HG02981 (cell line): ENCODE results near the gene ENOSF1.

Experiments
- ATAC-seq: cut with Tn5 transposase; IDR thresholded peaks from one replicate; pipeline ENCODE4 v1.9.1; 2021; ENCODE audit warnings: mild to moderate bottlenecking, moderate library complexity; ENCODE audit not compliant: unreplicated experiment

ENOSF1 gene

DNA sequence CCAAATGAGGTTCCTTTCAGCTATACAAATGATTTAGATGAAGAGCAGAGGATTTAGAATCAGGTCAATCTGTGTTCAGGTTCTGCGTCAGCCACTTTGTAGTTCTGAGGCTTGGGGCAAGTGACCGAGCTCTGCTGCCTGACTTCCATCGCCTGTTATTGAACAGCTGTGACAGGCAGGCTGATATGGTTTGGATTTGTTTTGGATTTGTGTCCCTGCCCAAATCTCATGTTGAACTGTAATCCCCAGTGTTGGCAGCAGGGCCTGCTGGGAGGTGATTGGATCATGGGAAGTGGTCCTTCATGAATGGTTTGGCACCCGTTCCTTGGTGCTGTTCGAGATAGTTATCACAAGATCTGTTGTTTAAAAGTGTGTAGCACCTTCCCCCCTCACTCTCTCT, 36.4 kb downstream of the ENOSF1 start:
- no peak for ATAC-seq

DNA sequence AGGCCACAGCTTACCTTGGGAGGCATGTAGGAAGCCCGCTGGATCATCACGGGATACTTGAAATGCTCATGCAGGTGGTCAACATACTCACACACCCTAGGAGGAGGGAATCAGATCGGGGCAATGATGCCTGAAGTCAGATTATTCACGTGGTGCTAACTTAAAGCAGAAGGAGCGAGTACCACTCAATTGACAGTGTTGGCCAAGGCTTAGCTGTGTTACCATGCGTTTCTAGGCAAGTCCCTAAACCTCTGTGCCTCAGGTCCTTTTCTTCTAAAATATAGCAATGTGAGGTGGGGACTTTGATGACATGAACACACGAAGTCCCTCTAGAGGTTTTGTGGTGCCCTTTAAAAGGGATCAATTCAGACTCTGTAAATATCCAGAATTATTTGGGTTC, 37.1 kb downstream of the ENOSF1 start:
- ATAC-seq = no peak

DNA sequence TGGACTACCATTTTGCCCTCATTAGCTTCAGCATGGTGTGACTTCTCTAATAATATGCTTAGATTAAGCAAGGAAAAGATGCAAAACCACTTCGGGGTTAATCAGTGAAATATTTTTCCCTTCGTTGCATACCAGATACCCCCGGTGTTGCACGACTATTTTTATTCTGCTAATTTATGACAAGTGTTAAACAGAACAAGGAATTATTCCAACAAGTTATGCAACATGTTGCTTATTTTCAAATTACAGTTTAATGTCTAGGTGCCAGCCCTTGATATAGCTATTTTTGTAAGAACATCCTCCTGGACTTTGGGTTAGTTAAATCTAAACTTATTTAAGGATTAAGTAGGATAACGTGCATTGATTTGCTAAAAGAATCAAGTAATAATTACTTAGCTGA, 38.7 kb downstream of the ENOSF1 start:
- ATAC-seq = no peak

DNA sequence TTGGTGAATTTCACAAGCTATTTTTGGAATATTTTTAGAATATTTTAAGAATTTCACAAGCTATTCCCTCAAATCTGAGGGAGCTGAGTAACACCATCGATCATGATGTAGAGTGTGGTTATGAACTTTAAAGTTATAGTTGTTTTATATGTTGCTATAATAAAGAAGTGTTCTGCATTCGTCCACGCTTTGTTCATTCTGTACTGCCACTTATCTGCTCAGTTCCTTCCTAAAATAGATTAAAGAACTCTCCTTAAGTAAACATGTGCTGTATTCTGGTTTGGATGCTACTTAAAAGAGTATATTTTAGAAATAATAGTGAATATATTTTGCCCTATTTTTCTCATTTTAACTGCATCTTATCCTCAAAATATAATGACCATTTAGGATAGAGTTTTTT, 39.1 kb downstream of the ENOSF1 start:
- no peak for ATAC-seq

DNA sequence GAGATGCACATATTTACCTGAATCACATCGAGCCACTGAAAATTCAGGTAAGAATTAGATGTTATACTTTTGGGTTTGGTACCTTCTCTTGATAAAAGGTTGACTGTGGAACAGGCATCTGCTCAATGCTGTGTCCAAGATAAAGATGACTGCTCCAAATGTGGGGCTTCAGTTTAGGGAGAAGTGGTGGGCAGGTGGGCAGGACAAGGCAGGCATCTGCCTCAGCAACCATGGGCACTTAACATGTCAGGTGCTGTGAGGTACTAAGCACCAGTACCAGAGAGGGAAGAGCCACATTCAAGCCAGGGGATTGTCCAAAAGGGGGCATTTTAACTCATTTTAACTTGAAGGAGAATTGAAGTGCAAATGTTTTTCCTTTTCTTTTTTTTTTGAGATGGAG, 41.0 kb downstream of the ENOSF1 start:
- no peak for ATAC-seq

DNA sequence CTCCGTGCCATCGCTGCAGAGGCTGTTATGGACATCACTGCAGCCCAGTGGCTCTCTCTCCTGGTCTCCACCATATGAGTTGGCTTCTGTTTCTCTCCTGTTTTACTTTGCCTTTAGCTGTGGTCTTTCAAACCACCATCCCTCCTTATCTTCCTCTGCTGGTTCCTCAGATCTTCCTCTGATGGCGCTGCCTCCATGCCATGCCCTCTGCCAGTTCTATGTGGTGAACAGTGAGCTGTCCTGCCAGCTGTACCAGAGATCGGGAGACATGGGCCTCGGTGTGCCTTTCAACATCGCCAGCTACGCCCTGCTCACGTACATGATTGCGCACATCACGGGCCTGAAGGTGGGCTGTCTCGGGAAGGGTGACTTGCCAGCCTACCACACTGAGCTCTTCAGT, 41.9 kb downstream of the ENOSF1 start:
- ATAC-seq = no peak

DNA sequence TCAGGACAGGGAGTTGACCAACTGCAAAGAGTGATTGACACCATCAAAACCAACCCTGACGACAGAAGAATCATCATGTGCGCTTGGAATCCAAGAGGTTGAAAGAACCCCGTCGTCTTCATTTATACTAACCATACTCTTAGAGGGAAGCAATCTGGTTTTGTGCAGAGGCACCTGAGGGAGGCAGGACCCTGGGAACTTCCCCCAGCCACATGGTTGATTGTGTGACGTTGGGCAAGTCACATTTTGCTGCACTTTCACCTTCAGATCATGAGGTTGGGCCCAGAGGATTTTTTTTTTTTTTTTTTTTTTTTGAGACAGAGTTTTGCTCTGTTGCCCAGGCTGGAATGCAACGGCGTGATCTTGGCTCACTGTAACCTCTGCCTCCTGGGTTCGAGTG, 43.4 kb downstream of the ENOSF1 start:
- ATAC-seq = no peak

DNA sequence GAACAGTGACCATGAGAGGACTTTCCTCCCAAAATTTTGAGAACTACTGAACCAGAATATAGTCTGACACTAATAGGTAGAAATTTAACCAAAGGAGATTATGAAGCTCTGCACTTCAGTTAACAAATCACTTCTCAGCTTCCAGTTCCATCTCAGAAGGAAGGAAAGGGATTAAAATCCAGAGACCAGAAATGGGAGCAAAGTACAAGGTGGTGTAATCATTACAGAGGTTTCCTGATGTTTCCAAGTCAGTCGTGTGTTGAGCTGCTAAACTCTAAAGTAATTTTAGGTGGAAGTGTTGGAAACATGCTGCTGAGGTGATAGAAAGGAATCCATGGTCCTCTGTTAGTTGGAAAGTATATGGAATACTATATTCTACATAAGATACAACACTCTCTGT, 44.2 kb downstream of the ENOSF1 start:
- ATAC-seq = no peak

DNA sequence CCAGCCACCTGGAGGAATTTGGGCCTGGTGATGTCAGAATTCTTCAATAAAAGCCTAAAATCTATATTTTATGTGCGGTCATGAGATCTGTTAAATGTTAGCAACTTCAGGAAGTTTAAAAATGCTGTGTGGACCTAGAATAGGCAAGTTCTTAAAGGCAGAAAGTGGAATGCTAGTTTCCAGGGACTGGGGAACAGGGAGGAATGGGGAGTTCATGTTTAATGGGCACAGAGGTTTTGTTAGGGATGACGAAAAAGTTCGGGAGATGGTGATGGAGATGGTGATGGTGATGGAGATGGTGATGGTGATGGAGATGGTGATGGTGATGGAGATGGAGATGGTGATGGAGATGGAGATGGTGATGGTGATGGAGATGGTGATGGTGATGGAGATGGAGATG, 45.8 kb downstream of the ENOSF1 start:
- no peak for ATAC-seq

DNA sequence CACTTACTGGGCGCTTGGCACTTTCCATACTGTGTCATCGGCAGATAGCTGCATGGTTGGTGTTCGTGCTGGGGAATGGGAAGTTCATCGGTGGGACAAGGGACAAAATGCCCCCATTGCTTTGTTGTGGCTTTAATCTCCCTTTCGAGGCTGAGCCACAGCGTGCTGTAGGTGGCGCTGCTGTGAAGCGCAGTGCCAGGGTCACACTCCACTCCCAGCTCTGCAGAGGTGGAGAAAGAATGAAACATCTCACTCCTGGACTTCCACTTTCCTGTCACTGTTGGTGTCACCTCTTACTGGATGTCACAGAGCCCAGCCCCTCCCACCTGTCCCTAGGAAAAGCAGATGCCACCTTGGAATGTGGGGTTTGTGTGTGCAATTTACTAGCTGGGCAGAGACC, 46.3 kb downstream of the ENOSF1 start:
- ATAC-seq = no peak

DNA sequence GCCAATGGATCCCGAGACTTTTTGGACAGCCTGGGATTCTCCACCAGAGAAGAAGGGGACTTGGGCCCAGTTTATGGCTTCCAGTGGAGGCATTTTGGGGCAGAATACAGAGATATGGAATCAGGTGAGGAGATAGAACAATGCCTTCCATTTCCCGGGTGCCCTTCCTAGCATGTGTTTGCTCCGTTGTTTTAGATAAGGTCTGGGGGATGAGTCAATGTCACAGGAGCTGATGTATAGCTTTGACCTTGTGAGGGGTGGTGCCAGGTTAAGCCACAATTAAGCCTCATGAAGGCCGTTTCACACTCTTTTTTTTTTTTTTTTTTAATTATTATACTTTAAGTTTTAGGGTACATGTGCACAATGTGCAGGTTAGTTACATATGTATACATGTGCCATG, 50.2 kb downstream of the ENOSF1 start:
- ATAC-seq = no peak

DNA sequence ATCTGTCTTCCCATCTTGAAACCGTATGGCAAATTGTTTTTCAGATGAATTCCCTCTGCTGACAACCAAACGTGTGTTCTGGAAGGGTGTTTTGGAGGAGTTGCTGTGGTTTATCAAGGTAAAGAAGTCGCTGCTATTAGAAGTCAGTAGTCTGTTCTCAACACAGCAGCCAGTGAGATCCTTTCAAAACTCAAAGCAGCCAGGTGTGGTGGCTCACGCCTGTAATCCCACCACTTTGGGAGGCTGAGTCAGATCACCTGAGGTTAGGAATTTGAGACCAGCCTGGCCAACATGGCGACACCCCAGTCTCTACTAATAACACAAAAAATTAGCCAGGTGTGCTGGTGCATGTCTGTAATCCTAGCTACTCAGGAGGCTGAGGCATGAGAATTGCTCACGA, 52.8 kb downstream of the ENOSF1 start:
- ATAC-seq = no peak

DNA sequence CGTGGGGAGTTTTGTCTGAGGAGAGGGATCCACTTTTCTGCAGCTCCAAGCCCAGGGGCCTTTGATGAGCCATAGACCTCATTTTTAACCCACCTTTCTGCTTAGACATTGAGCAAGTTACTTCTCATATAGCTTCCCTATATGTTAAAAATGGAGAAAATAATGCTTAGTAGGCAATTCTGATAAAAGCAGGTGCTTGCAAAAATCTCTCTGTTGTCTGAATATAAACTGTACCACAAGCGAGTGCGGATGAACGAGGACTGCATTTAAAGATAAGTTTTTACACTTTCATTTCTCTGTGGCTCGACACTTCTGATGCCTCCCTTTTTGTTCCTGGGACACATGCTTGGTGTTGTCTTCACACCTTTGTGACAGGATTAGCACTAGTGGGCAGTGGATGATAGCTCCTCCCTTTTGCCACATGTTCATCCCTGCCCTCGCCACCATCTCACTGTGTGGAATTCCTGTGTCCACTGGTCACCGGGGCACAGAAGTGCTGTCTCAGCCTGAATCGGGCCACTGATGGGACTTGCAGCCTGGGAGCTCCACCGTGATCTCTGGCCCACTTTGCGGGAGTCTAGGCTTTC, 53.4 kb downstream of the ENOSF1 start:
- no peak for ATAC-seq

DNA sequence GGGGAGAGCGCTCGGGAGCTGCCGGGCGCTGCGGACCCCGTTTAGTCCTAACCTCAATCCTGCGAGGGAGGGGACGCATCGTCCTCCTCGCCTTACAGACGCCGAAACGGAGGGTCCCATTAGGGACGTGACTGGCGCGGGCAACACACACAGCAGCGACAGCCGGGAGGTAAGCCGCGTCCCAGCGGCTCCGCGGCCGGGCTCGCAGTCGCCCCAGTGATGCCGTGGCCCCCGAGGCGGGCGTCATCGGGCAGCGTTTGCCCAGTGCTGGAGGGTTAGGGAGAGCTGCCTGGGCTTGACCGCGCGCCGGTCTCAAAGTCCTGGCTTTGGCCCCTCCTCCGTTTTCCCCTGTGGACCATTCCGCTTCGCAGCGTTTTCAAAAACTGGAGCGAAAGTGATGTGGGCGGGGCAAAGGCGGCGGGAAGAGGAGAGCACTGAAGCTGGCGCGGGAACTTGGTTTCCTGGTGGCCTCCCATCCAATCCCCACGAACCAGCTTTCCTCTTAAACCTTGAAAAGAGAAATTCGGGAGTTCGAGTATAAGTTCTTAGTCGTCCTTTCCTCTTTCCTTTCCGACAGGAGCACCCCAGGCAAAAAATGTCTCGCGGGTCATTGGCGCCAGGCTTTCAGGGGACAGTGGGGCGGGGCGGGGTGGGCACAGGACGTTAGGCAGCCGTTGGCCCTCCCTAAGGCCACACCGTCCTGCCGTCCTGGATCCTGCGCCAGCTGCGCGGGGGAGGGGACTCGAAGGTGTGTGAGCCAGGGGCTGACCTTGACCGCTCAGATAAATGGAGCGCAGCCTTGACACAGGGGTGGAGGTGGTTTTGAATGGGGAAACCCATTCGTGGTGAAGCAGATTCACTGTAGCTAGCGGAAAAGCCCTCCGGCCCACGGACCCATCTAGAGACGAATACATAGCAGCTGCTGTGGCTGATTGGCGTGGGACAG, 54.2 kb downstream of the ENOSF1 start:
- peak; percentile 41 for ATAC-seq

DNA sequence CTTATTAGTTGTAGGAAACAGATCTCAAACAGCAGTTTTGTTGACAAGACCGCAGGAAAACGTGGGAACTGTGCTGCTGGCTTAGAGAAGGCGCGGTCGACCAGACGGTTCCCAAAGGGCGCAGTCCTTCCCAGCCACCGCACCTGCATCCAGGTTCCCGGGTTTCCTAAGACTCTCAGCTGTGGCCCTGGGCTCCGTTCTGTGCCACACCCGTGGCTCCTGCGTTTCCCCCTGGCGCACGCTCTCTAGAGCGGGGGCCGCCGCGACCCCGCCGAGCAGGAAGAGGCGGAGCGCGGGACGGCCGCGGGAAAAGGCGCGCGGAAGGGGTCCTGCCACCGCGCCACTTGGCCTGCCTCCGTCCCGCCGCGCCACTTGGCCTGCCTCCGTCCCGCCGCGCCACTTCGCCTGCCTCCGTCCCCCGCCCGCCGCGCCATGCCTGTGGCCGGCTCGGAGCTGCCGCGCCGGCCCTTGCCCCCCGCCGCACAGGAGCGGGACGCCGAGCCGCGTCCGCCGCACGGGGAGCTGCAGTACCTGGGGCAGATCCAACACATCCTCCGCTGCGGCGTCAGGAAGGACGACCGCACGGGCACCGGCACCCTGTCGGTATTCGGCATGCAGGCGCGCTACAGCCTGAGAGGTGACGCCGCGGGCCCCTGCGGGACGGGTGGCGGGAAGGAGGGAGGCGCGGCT, 55.0 kb downstream of the ENOSF1 start, which contains the start of gene TYMS:
TSS of gene TYMS (plus strand) at position 343 of the 690 bp plus-strand sequence. CDS start at position 433, 90 bp downstream.
- peak; percentile 40 for ATAC-seq

DNA sequence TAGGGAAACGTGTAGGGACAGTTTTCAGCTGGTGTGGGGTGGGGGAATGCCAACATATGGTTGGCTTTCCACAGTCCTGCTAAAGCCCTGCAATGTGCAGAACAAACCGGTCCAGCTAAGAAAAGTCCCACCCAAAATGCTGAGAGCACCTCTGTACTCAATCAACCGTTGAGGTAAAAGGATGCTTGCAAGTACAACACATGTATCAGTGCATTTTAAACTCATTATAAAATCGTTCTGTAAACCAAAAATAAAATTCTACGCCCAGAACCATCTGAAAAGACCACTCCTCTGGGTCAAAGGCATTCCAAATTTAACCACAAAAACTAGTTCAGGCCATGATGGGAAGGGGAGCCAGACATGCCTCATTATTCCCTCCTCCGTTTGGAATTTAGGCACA, 57.0 kb downstream of the ENOSF1 start:
- ATAC-seq = no peak

DNA sequence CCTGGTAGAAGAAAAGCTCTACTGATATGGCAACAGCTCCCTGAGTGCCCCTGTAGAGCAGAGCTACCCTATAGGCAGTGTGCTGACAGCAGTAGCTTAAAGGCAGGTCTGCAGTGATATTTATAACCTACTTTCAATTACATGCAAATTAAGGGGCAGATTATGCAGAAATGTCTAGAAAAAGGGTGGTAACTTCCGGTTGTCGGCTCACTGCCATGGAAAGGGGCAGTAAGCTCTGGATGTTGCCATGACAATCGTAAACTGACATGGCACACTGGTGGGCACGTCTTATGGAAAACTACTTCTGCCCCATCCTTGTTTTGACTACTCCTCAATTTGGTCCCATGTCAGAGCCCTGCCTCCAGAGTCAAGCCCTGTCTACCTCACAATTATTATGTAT, 57.8 kb downstream of the ENOSF1 start:
- no peak for ATAC-seq

DNA sequence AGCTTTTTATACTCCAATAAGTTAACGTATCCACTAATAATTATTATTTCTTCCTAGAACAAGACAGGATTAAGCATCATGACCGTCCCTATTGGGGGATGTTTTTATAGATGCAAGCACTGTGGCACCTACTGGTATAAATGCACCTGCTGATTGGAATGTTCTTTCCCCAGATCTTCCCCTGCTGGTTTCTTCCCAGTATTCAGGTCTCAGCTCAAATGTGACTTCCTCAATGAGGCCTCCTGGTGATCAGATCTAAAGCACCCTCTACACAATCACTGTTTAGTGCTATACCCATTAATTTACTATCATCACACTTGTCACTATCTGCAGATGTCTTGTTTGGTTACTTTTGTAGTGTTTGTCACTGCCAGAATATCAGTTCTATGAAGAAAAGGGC, 58.9 kb downstream of the ENOSF1 start:
- ATAC-seq = no peak

DNA sequence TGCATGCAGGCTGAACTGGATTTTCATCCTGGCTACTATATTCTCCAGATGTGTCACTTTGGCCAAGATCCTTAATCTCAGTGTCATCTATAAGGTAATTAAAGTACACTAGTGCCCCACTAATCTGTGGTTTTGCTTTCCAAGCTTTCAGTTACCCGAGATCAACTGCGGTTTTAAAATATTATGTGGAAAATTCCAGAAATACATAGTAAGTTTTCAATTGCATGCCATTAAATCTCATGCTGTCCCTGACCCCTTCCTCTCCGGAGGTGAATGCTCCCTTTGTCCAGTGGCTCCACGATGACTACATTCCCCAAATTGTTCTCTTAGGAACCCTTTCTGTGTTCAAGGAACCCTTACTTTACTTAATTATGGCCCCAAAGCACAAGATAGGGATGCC, 60.3 kb downstream of the ENOSF1 start:
- no peak for ATAC-seq

DNA sequence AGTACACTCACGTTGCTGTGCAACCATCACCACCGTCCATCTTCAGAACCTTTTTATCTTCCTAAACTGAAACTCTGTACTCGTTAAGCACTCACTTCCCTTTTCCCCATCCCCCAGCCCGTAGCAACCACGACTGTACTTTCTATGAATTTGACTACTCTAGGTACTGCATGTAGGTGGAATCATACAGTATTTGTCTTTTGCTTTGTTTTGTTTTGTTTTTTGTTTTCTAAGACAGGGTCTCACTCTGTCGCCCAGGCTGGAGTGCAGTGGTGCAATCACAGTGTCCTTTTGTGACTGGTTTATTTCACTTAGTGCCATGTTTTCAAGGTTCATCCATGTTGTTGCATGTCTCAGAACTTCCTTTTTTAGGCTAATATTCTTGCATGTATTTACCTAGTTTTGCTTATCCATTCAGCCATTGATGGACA, 62.0 kb downstream of the ENOSF1 start:
- peak; percentile 99 for ATAC-seq

DNA sequence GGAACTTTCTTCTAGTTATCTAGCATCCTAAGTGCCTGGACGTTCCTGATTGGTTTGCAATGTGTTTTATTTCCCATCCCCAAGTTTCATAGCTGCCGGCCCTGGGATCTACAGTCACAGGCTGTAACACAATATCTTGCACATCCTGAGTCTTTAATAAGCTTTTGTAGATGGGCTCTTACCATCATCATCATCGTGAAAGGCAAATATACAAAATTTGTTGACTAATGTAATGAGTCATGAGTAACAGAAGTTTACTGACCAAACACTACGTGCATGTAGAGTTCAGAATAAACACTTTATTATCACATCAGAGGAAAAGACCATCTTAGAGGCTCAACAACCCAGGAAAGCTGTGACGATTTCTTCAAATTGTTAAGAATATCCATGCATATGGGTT, 63.1 kb downstream of the ENOSF1 start:
- ATAC-seq = no peak

DNA sequence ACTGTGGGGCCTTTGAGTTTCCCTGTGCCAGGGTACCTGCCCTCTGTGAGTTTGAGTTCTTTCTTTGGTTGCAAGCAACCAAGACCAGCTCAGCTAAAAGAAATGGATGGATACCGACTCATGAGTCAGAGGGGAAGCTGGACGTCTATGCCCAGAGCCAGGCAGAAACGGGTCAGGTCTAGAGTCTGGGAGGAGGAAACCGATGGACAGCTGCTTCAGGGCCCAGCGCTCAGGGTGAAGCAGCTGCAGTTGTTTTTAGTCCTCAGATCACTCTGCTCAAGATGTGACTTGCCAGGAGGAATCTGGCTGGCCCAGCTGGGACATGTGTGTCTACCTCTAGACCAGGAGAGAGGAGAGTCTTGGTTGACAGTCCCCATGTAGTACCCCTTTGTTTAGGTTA, 65.1 kb downstream of the ENOSF1 start:
- ATAC-seq = no peak
